Dendritic cell treated with granulocyte-macrophage colony-stimulating factor and Interleukin-4, amounts not matched to agents 40 ng/mL and 50 ng/mL, for 4 days (primary cell): ENCODE measurements around the gene SPRED3.
A peak's percentile ranks its signal among the peaks of the same experiment; 100 is the strongest.

Source experiments
- H3K27ac Mint-ChIP-seq: one replicate; pipeline ENCODE4 v1.8.0; 2022; ENCODE audit warnings: mild to moderate bottlenecking, mixed read lengths
- H3K27me3 Mint-ChIP-seq: one replicate; pipeline ENCODE4 v1.8.0; 2022; ENCODE audit warnings: mild to moderate bottlenecking, mixed read lengths
- H3K36me3 Mint-ChIP-seq: one replicate; pipeline ENCODE4 v1.8.0; 2022; ENCODE audit warnings: low read depth, mixed read lengths
- H3K4me1 Mint-ChIP-seq: one replicate; pipeline ENCODE4 v1.8.0; 2022; ENCODE audit warnings: low read depth, mixed read lengths
- H3K4me3 Mint-ChIP-seq: one replicate; pipeline ENCODE4 v1.8.0; 2022; ENCODE audit warnings: mild to moderate bottlenecking, moderate library complexity, mixed read lengths
- H3K9me3 Mint-ChIP-seq: one replicate; pipeline ENCODE4 v1.8.0; 2022; ENCODE audit warnings: mixed read lengths
- intact Hi-C: fragments of 100-400 bp; cut with micrococcal nuclease; formaldehyde crosslinking; loops from one replicate; pipeline ENCODE4 v1.15.0; 2022

SPRED3 gene

DNA sequence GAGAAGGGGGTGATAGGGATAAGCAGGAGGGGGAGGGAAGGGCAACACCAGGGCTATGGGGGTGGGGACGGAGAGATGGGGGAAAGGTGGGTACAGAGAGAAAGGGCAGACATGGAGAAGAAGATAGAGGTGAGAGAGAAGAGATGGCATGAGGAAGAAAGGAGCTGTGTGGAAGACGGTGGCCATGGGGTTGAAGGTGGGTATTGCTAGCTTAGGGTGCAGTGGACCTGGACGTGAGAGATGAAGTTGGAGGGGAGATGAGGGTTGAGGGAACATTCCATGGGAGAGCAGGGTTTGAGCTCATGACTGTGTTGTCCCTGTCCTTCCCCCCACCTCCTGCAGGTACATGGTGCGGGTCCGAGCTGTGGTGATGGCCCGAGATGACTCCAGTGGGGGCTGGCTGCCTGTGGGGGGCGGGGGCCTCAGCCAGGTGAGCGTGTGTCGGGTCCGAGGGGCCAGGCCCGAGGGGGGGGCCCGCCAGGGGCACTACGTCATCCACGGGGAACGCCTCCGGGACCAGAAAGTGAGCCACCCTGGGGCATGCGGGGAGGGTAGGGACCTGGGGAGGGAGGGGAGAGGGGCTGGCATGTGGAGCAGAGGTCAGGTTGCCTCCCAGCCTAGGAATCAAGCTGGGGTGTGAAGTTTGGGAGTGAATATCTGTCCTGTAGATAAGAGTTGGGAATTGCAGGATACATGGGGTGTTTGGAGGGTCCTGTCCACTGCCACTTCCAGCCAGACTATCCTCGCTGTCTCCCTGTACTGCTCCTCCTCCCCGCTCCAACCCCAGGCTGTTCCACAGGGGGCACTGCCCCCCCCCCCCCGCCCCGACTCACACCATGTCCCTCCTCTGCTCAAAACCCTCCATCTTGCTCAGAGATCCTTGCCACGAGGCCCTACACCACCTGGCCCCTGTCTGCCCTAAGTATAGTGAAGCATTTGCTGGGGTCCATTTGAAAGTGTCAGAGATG lies 1.7 kb downstream of the SPRED3 start:
- Mint-ChIP-seq H3K36me3 (peaks cover 12% of the 10 kb centered on the region), H3K9me3 (no peaks in the 10 kb centered on the region), H3K4me3 (no peak overlapping the region), H3K4me1 (peaks cover 37% of the 10 kb centered on the region), H3K27ac (no peak overlapping the region), H3K27me3 (peaks cover 77% of the 10 kb centered on the region)
- intact Hi-C loops: no loop called here

DNA sequence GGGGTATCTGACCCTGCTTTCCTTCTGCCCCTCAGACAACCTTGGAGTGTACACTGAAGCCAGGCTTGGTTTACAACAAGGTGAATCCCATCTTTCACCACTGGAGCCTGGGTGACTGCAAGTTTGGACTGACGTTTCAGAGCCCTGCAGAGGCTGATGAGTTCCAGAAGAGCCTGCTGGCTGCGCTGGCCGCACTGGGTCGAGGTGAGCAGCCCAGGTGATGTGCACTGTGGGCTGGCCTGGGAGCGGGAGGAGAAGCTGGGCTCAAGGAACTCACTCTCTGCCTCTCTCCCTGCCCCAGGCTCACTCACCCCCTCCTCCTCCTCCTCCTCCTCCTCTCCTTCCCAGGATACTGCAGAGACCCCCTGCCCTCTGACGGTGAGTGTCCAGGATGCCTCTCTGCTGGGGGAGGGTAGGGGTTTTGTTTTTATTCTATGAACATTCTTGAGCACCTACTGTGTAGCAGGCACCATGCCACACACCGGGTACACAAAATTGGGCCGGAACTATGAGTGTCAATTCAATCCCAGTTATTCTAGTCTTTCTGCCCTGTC lies 3.5 kb downstream of the SPRED3 start:
- Mint-ChIP-seq H3K36me3 (peaks cover 6% of the 10 kb centered on the region), H3K27ac (no peak overlapping the region), H3K4me1 (peaks cover 27% of the 10 kb centered on the region), H3K9me3 (no peaks in the 10 kb centered on the region), H3K27me3 (peaks cover 78% of the 10 kb centered on the region), H3K4me3 (no peak overlapping the region)
- intact Hi-C loops: no loop called here

DNA sequence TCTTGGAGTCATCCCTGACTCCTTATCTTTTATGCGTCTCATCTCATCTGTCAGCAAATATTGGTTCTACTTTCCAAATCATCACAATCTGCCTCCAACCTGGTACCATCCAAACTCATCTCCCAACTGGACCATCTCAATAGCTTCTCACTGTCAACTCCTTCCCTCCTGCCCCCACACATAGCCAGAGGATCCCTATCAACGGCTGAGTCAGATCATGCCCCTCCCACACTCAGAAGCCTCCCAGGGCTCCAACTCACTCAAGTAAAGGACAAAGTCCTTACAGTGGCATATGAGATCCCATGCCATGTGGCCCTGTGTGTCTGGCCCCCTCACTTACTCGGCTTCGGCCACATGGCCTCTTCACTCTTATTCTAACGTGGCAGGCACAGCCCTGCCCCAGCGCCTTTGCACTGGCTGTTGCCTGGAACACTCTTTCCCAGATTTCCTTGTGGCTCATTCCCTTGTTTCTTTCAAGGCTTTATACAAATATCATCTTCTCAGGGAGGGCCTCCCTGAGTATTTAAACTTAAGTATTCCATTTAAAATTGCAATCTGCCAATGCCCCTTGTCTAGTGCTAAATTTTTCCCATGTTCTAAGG lies 4.3 kb downstream of the SPRED3 start:
- Mint-ChIP-seq H3K4me1 (peaks cover 20% of the 10 kb centered on the region), H3K27me3 (peaks cover 86% of the 10 kb centered on the region)
- intact Hi-C loops: no loop called here

DNA sequence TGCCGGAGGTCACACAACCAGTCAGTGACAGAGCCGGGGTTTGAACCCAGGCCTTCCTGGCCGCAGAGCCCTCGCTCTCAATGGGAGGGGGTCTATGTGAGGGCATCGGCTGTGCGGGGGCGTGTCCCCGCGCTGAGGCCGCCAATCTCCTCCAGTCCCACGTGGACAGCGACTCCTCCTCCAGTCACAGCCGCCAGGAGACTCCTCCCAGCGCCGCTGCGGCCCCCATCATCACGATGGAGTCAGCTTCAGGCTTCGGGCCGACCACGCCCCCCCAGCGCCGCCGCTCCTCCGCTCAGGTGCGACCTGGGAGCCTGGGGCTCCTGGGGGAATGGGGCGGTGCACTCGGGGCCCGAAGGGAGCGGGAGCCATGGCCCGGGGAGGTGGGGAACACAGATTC lies 6.0 kb downstream of the SPRED3 start:
- H3K4me1 Mint-ChIP-seq: peaks cover 14% of the 10 kb centered on the region
- H3K9me3 Mint-ChIP-seq: no peaks in the 10 kb centered on the region
- intact Hi-C loops: no loop called here
- H3K27ac Mint-ChIP-seq: no peak overlapping the region
- peaks cover 89% of the 10 kb centered on the region for H3K27me3 Mint-ChIP-seq
- H3K4me3 Mint-ChIP-seq: no peak overlapping the region
- no peaks in the 10 kb centered on the region for H3K36me3 Mint-ChIP-seq

More for the DNA sequence above, 4.3 kb downstream of the SPRED3 start:
- Mint-ChIP-seq H3K36me3 (peaks cover 5% of the 10 kb centered on the region), H3K4me3 (no peak overlapping the region), H3K27ac (no peak overlapping the region), H3K9me3 (no peaks in the 10 kb centered on the region)

DNA sequence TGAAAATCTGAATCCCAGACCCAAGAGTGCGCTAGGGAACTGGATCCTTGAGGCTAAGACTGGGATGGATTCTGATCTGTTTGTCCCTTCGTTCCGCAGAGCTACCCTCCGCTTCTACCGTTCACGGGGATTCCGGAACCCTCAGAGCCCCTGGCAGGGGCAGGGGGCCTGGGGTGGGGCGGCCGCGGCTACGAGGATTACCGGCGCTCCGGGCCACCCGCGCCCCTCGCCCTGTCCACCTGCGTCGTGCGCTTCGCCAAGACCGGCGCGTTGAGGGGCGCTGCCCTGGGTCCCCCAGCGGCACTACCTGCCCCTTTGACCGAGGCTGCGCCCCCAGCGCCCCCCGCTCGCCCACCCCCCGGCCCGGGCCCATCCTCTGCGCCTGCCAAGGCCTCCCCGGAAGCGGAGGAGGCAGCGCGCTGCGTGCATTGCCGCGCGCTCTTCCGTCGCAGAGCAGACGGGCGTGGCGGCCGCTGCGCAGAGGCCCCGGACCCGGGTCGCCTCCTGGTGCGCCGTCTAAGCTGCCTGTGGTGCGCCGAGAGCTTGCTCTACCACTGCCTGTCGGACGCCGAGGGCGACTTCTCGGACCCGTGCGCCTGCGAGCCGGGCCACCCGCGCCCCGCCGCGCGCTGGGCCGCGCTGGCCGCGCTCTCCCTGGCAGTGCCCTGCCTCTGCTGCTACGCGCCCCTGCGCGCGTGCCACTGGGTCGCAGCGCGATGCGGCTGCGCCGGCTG lies 7.1 kb downstream of the SPRED3 start:
- no peaks in the 10 kb centered on the region for H3K36me3 Mint-ChIP-seq
- peaks cover 14% of the 10 kb centered on the region for H3K4me1 Mint-ChIP-seq
- H3K27me3 Mint-ChIP-seq: peaks cover 89% of the 10 kb centered on the region
- no peaks in the 10 kb centered on the region for H3K9me3 Mint-ChIP-seq
- no peak overlapping the region for H3K4me3 Mint-ChIP-seq
- no peak overlapping the region for H3K27ac Mint-ChIP-seq
- intact Hi-C loops: no loop called here

DNA sequence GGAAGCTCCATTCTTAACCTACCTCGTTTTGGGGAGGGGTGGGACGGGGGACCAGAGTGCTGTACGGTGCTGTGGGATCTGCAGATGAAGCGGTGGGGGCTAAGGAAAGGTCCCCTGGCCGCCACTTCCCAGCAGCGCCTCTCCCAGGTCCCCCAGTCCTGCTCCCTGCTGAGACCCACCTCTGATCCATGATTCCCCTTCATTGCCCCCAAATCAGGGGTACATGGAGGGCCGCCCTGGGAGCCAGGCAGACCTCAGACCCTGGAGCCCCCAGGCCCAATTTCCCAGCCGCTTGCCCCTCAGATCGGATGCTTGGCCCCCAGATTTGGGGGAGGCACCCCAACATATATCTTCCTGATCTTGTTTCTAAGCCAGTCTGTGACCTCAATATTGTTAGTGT lies 10.6 kb downstream of the SPRED3 start:
- Mint-ChIP-seq H3K36me3 (peaks cover 11% of the 10 kb centered on the region), H3K27me3 (peaks cover 59% of the 10 kb centered on the region), H3K9me3 (no peaks in the 10 kb centered on the region), H3K4me3 (no peak overlapping the region), H3K27ac (no peak overlapping the region), H3K4me1 (peaks cover 17% of the 10 kb centered on the region)
- intact Hi-C loops: no loop called here

DNA sequence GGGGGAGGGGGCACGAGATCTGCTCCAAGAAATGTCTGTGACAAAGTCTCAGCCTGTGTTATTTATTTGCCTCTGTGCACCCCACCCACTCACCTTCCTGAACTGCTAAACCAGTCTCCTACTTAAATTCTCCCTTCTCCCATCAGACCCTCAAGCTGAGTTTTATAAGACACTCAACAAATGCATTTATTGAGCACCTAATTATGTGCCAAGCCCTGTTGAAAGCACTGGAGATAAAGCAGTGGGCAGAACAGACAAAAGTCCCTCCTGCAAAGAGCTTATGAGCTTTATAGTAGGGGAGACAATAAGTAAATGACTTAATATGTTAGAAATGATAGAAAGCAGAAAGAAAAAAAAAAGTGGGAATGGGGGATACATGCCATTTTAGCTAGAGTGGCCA lies 11.0 kb downstream of the SPRED3 start:
- intact Hi-C loops: no loop called here
- Mint-ChIP-seq H3K9me3 (no peaks in the 10 kb centered on the region), H3K27ac (no peak overlapping the region), H3K36me3 (peaks cover 11% of the 10 kb centered on the region), H3K27me3 (peaks cover 54% of the 10 kb centered on the region), H3K4me3 (no peak overlapping the region), H3K4me1 (peaks cover 21% of the 10 kb centered on the region)

DNA sequence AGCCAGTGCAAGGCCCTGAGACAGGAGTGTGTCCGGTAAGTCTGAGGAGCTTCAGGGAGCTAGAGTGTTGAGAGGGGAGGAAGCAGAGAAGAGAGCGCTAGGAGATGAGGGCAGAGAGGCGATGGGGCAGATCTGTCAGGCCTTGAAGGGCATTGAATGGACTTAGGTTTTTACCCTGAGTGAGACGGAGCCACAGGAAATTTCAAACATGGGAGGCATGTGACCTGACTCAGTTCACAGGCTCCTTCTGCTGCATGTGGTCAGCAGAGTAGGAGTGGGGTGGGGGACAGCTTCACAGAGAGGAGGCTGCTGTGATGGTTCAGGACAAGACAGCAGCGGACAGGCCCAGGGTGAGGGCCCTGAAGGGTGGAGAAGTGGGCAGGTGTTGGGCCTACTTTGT lies 11.9 kb downstream of the SPRED3 start:
- intact Hi-C loops: loop anchor here (5.0 kb wide), 4 partner anchors 42 to 532 kb away; partner anchors contain the start of genes MRPS12 and SARS2
- peaks cover 19% of the 10 kb centered on the region for H3K36me3 Mint-ChIP-seq
- no peak overlapping the region for H3K4me3 Mint-ChIP-seq
- H3K27me3 Mint-ChIP-seq: peaks cover 47% of the 10 kb centered on the region
- no peaks in the 10 kb centered on the region for H3K9me3 Mint-ChIP-seq
- H3K4me1 Mint-ChIP-seq: peaks cover 23% of the 10 kb centered on the region
- H3K27ac Mint-ChIP-seq: peak overlapping the region; percentile 6

DNA sequence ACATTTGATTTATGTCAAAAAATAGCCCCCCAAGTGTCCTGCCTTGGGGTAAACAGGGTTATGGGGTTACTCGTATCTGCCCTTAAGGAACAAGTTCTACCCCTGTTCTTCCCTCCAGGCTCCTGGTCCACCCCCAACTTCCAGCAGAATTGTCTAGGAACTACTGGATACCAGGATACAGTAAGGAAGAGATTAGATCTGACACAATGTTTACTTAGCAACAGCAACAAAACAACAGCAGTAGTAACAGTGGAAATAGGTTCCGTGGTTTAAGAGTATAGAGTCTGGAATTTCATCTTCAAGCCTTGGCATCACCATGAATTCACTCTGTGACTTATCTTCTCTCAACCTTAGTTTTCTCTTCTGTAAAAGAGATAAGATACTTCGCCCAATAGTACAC lies 12.7 kb downstream of the SPRED3 start:
- no peak overlapping the region for H3K4me3 Mint-ChIP-seq
- intact Hi-C loops: loop anchor here (5.0 kb wide), 4 partner anchors 41 to 531 kb away; partner anchors contain the start of genes MRPS12 and SARS2
- H3K27ac Mint-ChIP-seq: no peak overlapping the region
- H3K9me3 Mint-ChIP-seq: no peaks in the 10 kb centered on the region
- peaks cover 24% of the 10 kb centered on the region for H3K4me1 Mint-ChIP-seq
- H3K27me3 Mint-ChIP-seq: peaks cover 44% of the 10 kb centered on the region
- H3K36me3 Mint-ChIP-seq: peaks cover 27% of the 10 kb centered on the region

DNA sequence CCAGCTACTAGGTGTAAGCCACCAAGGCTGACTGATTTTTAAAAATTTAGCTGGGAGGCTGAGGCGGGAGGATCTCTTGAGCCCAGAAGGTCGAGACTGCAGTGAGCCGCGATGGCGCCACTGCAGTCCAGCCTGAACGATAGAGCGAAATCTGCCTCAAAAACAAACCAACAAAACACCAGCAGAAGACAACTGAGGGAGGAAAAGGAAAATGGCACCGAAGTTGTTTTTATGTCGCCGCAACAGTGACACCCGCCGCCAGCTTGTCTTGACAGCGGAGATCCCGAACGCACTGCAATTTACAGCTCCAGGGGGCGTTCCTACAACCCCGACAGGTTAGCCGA lies 14.1 kb downstream of the SPRED3 start:
- Mint-ChIP-seq H3K27ac (peak overlapping the region; percentile 87), H3K4me3 (peak overlapping the region; percentile 74), H3K4me1 (peaks cover 24% of the 10 kb centered on the region), H3K9me3 (no peaks in the 10 kb centered on the region), H3K27me3 (peaks cover 30% of the 10 kb centered on the region), H3K36me3 (peaks cover 42% of the 10 kb centered on the region)
- intact Hi-C loops: loop anchor here (2.0 to 5.0 kb wide), 6 partner anchors 40 to 530 kb away; partner anchors contain the start of genes MRPS12 and SARS2

DNA sequence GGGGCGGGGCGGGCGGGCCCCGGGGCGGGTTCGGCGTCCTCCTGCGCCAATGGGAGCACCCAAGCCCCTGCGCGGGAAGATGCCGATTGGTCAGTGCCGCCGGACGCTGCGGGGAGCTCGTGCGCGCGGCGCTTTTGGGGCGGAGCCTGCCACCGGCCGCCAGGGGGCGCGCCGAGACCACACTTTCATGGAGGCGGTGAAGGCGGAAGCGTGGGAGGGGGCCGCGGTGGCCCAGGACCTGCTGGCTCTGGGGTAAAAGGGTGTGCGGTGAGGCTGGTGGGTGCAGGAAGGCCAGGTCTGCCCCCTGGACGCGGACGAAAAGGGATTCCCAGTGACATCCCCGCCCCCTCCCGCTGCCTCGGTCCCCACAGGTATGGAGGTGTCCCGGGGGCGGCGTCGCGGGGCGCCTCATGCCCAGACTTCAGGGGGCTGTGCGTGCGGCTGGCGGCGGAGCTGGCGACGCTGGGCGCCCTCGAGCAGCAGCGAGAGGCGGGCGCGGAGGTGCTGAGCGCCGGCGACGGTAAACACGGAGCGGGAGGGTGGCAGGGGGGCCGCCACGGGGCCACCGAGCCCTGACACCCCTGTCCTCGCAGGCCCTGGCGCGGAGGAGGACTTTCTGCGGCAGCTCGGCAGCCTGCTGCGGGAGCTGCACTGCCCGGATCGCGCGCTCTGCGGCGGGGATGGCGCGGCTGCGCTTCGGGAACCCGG lies 14.6 kb downstream of the SPRED3 start, which contains the start of gene FAM98C:
FAM98C (plus strand) TSS at position 127 of the 708 bp plus-strand sequence; CDS start at position 188, 61 bp downstream.
- H3K27ac Mint-ChIP-seq: peak within 1 kb of the TSS; percentile 87
- no peaks in the 10 kb centered on the region for H3K9me3 Mint-ChIP-seq
- peak within 1 kb of the TSS; percentile 84 for H3K4me3 Mint-ChIP-seq
- H3K36me3 Mint-ChIP-seq: peaks cover 47% of the 10 kb centered on the region
- intact Hi-C loops: loop anchor here (1.0 to 5.0 kb wide), 7 partner anchors 39 to 529 kb away; partner anchors contain the start of genes MRPS12 and SARS2
- H3K4me1 Mint-ChIP-seq: peaks cover 24% of the 10 kb centered on the region
- peaks cover 25% of the 10 kb centered on the region for H3K27me3 Mint-ChIP-seq

DNA sequence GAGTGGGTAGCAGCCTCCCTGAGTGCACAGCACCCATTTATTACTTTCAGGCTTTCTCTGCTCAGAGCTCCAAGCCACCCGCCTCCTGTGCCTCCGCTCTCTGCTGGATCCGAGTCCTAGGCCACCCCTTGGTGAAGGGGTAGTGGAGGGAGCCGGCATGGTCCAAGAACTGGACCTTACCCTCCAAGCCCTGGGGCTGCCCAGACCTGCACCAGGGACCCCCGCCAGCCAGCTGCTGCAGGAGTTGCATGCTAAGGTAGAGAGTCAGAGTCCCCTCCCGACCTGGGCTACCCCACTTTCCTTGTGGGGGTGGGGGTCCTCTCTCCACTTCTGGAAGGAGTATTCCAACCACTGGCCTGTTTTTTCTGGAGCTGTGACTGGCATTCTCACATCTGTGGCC lies 16.4 kb downstream of the SPRED3 start:
- no peak overlapping the region for H3K4me3 Mint-ChIP-seq
- peak overlapping the region; percentile 87 for H3K27ac Mint-ChIP-seq
- peaks cover 9% of the 10 kb centered on the region for H3K27me3 Mint-ChIP-seq

DNA sequence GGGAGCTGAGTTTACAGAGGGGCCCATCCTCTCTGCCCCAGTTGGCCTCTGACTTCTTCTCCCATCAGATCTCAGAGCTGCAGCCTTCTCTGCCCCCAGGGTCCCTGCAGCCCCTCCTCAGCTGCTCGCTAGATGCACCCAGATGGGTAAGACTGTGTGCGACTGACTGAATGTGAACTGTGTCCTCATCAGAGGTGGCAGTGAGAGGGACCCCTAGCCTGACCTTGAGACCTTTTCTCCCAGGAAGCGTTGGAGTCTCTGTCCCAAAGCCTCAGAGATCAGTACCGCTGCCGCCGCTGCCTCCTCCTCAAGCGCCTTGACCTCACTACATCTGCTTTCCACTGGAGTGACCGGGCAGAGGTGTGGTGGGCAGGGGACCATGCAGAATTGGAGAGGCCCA lies 16.8 kb downstream of the SPRED3 start:
- peak overlapping the region; percentile 87 for H3K27ac Mint-ChIP-seq
- intact Hi-C loops: no loop called here
- H3K4me3 Mint-ChIP-seq: no peak overlapping the region
- H3K9me3 Mint-ChIP-seq: no peaks in the 10 kb centered on the region
- H3K4me1 Mint-ChIP-seq: peaks cover 37% of the 10 kb centered on the region
- H3K27me3 Mint-ChIP-seq: peaks cover 5% of the 10 kb centered on the region
- H3K36me3 Mint-ChIP-seq: peaks cover 69% of the 10 kb centered on the region

More for the DNA sequence above, 16.4 kb downstream of the SPRED3 start:
- Mint-ChIP-seq H3K4me1 (peaks cover 34% of the 10 kb centered on the region), H3K36me3 (peaks cover 64% of the 10 kb centered on the region), H3K9me3 (no peaks in the 10 kb centered on the region)
- intact Hi-C loops: loop anchor here (5.0 kb wide), 4 partner anchors 37 to 527 kb away; partner anchors contain the start of genes MRPS12 and SARS2
